Occipital lobe (tissue), 2 donors: ENCODE results near the gene THAP7. TPM values are rescaled to one million over a fixed set of nuclear protein-coding genes. Genes with fewer than 3 reads are reported as not detected.

Experiments used
- small RNA-seq: library from RNA; depleted of rRNA; stranded (forward); fragments of <200 nt; gene quantifications from one replicate; pipeline ENCODE3, GENCODE V24; 2014
- total RNA-seq: library from RNA; depleted of rRNA; stranded (reverse); fragments of >200 nt; gene quantifications from one replicate; pipeline ENCODE4 v1.2.3, GENCODE V29; 2014

The THAP7 gene
- total RNA-seq, 1 donor from 2014 or later = 21.8 TPM

Small RNA genes within 50 kb of the gene (small RNA-seq; reads per million reads assigned to genes)
- not detected for gene MIR649

Other genes starting within 250 kb of the THAP7 start
- gene SERPIND1, start 228.0 kb downstream of the THAP7 start, total RNA-seq = 2.7 TPM
- gene PI4KA, start 143.3 kb downstream of the THAP7 start, total RNA-seq = 41.6 TPM
- 6.1 TPM for gene SNAP29, start 143.1 kb downstream of the THAP7 start, total RNA-seq
- 58.3 TPM for gene CRKL, start 84.7 kb downstream of the THAP7 start, total RNA-seq
- 4.2 TPM for gene AIFM3, start 34.9 kb downstream of the THAP7 start, total RNA-seq
- gene LZTR1, start 19.8 kb downstream of the THAP7 start, total RNA-seq = 49.3 TPM
- not detected for gene P2RX6, start 13.0 kb upstream of the THAP7 start, total RNA-seq
- 1.4 TPM for gene SLC7A4, start 30.4 kb upstream of the THAP7 start, total RNA-seq
- not detected for gene LRRC74B, start 43.8 kb upstream of the THAP7 start, total RNA-seq